NOMO-1 treated with dmso at 0.1 percent for 144 hours (cell line): ENCODE measurements around the gene SRPK1.

Experiments used
- DNase-seq: peaks from one replicate; lab custom pipeline; 2025; ENCODE audit not compliant: unreplicated experiment; lab: John Stamatoyannopoulos, UW

SRPK1 gene

GRCh38 chr6:35824552-35825192 lies 96.2 kb downstream of the SRPK1 start:
- no peak for DNase-seq

- no peak for DNase-seq
Observed at GRCh38 chr6:35823601-35824000, 97.3 kb downstream of the SRPK1 start.

- no peak for DNase-seq
Observed at GRCh38 chr6:35817515-35817914, 103.4 kb downstream of the SRPK1 start.

GRCh38 chr6:35811699-35811995 lies 109.3 kb downstream of the SRPK1 start:
- no peak for DNase-seq

- DNase-seq, result no peak
Observed at GRCh38 chr6:35810971-35811698, 109.8 kb downstream of the SRPK1 start.

- DNase-seq, result no peak
Observed at GRCh38 chr6:35809809-35810208, 111.1 kb downstream of the SRPK1 start.

- no peak for DNase-seq
Observed at GRCh38 chr6:35808688-35809087, 112.2 kb downstream of the SRPK1 start.

GRCh38 chr6:35804996-35805736 lies 115.7 kb downstream of the SRPK1 start, which contains the start of gene LHFPL5:
Gene LHFPL5 (plus strand): TSS chr6:35805352. CDS start chr6:35805671, 319 bp downstream.
- no peak for DNase-seq

GRCh38 chr6:35801148-35801547 lies 119.8 kb downstream of the SRPK1 start:
- no peak for DNase-seq

GRCh38 chr6:35798706-35799105 lies 122.2 kb downstream of the SRPK1 start:
- no peak for DNase-seq

- DNase-seq, result no peak
Observed at GRCh38 chr6:35797837-35798526, 122.9 kb downstream of the SRPK1 start.

GRCh38 chr6:35796236-35796635 lies 124.7 kb downstream of the SRPK1 start:
- no peak for DNase-seq

GRCh38 chr6:35795453-35796071 lies 125.3 kb downstream of the SRPK1 start:
- DNase-seq, result no peak

GRCh38 chr6:35794536-35795452 lies 126.1 kb downstream of the SRPK1 start:
- no peak for DNase-seq

GRCh38 chr6:35790683-35791082 lies 130.2 kb downstream of the SRPK1 start:
- DNase-seq, result no peak

- no peak for DNase-seq
Observed at GRCh38 chr6:35788423-35788982, 132.4 kb downstream of the SRPK1 start.

- DNase-seq, result no peak
Observed at GRCh38 chr6:35787266-35788218, 133.4 kb downstream of the SRPK1 start.

- DNase-seq, result no peak
Observed at GRCh38 chr6:35786810-35787209, 134.1 kb downstream of the SRPK1 start.

- no peak for DNase-seq
Observed at GRCh38 chr6:35786272-35786671, 134.6 kb downstream of the SRPK1 start.
